ENCODE results near the gene MAN1C1. TPM values are rescaled to one million over a fixed set of nuclear protein-coding genes. Genes with fewer than 3 reads are reported as not detected.
A peak's percentile ranks its signal among the peaks of the same experiment; 100 is the strongest.

MAN1C1 gene
- polyA plus RNA-seq, 5 donors = 12.3 to 19.2 (median 14.7) TPM

GRCh38 chr1:25676488-25676887 lies 59.9 kb downstream of the MAN1C1 start:
- DNase-seq = peak in 1 of 2 donors; percentile 36

DNA sequence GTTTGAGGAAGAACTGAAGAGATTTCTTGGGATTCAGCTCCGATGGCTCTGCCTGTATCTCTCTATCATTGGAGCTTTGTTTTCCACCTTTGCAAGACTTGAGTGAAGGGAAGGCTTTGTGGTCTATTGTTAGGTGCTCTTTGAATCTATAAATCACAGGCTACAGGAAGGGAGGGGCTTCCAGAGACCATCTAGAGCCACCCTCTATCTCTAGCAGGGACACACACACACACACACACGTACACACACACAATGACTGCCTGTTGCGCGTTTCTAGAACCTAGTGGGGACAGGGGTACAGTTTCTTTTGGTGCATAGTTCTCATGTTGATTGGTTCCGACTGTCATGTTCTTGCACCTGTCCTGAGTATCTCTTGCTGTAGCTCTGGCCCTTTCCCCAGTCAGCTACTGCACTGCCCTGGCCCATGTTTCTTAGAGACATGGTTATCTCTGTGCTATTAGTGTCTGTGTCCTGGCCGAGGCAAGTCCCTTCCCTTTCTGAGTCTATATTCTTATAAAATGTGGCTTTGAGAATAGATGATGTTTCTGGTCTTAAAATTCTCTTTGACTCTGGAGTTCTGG lies 60.7 kb downstream of the MAN1C1 start:
- DNase-seq = no peak

GRCh38 chr1:25679171-25679570 lies 62.6 kb downstream of the MAN1C1 start:
- no peak for DNase-seq

DNA sequence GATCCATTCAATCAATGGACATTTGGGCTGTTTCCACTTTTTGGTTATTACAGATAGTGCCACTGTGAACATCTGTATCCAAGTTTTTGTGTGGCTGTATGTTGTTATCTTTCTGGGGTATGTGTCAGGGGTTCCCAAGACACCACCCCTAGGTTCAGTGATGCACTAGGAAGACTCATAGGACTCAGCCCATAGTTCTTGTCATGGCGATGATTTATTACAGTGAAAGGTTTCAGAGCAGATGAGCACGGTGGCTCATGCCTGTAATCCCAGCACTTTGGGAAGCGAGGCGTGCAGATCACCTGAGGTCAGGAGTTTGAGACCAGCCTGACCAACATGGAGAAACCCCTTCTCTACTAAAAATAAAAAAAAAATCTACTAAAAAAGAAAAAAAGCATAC lies 64.1 kb downstream of the MAN1C1 start:
- no peak for DNase-seq

GRCh38 chr1:25682059-25682601 lies 65.5 kb downstream of the MAN1C1 start:
- no peak for DNase-seq

- no peak for DNase-seq
These were observed 66.6 kb downstream of the MAN1C1 start for GRCh38 chr1:25683177-25683576.

DNA sequence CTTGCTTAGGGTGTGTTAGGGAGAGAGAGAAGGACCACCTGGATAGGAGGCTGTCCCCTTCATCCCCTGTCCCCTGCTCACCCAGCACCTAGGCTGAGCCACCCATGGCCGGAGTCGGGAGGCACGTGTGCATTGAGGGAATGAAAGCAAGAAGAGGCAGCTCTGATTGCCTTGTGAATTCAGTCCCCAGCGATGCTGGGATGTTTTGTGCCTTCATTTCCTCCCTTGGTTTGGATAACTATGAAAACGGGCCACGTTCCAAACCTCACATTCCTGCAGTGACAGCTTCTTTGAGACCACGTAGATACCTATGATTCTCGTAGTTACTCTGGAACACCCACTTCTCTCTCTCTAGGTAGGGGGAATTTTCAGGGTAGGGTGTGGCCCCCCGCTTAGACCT lies 67.1 kb downstream of the MAN1C1 start:
- no peak for DNase-seq

DNA sequence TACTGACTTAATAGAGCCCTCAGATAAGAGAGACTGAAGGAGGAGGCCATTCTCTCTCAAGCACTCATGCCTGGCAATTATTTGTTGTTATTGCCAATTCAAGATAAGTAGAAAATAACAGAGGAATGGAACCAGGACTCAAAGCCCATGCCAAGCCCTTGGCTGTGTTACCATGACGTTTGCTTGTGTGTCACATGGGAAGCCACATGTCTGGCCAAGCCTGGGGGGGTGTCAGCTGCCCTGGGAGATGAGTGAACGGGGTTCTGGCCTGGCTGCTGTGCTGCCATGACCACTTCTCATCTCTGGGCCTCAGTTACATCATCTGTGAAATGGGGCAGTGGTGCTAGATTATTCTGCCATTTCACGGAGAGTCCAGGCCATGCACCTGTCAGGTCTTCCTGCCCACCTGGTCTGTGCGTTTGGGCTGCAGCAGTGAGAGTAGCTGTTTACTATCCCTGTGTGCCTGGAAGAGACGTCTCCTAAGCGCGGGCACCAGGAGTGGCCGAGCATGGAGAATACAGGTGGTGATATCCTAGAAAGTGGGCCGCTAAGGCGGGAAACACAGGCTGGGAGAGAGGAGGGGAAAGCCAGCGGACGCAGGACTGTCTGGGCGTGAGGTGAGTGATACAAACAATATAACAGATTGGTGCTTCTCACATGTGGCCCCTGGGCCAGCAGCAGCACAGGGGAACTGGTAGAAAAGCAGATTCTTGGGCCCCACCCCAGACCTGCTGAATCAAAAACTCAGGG lies 67.8 kb downstream of the MAN1C1 start:
- DNase-seq = no peak

GRCh38 chr1:25685211-25685750 lies 68.7 kb downstream of the MAN1C1 start:
- DNase-seq = no peak

- DNase-seq = peak; percentile 59 to 74
These were observed 69.5 kb downstream of the MAN1C1 start for GRCh38 chr1:25685938-25686665.

DNA sequence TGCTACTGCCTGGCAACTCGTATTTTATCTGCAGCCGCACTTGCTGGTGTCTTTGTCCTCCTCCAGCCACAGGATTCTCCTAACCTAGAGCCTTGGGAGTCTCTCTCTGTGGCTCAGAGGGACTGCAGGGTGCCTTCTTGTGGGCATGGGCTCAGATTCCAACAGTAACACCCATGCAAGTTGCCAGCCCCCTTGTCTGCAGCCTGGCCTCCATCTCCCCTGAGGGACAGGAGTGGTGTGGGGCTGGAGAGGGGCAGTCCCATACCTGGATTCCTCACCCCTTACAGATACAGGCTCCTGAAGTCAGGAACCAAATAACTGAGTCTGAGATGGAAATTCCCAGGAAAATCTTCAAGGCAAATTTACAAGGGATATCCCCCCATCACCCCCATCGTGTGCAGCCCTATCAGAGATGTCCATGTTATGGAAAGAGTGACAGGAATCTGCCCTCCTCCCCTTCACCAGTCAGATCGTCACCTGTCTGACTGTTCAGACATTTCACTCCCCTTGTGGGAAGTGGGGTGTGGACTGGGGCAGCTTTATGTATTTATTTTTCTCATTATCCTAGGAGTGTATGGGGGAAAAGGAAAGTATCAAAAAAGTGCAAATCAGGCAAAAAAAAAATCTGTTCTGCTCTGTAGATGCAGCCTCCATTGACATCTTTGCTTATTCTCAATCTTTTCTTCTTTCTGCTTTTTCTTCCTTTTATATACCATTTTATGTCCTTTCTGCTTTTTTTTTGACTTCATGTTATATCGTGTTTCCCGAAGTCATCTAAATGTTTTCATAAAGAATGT lies 70.8 kb downstream of the MAN1C1 start:
- no peak for DNase-seq

GRCh38 chr1:25688390-25689119 lies 72.0 kb downstream of the MAN1C1 start:
- peak; percentile 54 to 59 for DNase-seq

GRCh38 chr1:25689686-25690381 lies 73.2 kb downstream of the MAN1C1 start:
- no peak for DNase-seq

- DNase-seq = no peak
These were observed 73.9 kb downstream of the MAN1C1 start for GRCh38 chr1:25690396-25690956.

- no peak for DNase-seq
These were observed 74.6 kb downstream of the MAN1C1 start for GRCh38 chr1:25691211-25691610.

GRCh38 chr1:25692560-25692959 lies 76.0 kb downstream of the MAN1C1 start:
- no peak for DNase-seq

DNA sequence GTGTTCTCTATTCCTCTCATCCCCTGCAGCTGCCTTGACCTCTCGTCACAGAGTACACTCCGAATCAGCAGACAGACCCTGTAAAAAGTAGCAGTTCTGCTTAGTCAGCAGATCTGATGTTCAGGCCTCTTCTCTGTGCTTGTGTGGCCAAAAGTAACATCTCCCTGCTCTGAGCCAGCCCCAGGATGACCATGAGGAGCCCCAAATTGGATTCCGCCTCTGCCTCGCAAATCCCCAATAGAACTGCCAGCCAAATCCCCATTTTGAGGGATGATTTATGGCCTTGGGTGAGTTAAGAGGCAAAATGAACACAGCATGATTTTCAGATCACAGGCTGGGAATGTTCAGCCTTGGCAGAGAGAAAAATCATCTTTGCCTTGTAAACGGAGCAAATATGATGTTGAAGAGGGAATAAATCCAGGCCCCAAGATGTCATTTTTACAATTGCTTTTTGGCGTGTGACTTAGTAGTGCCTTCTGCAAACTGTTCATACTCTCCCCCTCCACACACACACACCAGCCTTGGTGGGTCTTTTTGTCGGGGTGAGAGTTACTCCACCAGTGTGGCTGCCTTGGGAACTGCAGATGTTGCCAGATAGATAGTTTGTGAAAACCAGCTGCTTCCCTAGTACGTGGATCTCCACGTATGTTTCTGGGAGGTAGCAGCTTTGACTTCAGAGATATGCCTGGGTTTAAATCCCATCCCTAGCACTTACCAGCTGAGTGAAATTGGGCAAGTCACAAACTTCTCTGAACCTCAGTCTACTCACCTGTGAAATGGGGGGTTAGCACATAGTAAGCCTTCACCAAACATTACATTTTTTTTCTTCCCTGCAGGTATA lies 77.8 kb downstream of the MAN1C1 start:
- DNase-seq = peak; percentile 63 to 67

DNA sequence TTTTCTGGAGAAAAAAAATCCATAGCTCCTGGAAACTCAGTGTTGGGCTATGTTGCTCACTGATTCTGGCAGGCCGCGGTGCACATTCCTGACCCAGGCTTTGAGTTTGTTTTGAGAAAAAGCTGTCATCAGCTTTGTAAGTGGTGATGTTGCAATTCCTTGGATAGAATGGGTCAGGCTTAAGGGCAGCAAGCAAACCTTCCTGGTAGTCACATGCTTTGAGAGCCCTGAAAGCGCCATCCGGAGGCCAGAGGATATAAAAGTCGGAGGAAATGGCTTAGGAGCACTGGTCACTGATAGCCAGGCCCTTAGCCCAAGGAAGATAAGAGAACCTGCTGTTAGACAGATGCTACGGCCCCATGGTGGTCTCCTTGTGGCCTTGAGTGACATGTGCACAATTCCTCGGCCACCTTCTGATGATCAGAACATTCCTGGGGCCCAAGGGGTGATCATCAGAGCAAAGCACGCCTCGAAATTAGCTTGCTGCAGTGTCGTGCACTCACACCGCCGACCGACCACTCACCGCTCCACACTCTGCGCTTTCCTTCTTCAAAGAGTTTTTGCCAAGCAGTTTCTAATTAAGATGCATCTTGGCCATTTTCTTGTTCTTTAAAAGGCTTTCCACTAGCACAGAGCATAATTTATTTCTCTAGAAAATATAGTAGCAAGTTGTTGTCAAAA lies 78.6 kb downstream of the MAN1C1 start:
- peak; percentile 89 to 91 for DNase-seq
